HEK293T (cell line): ENCODE data around the gene MBD3L4.
A peak's percentile ranks its signal among the peaks of the same experiment; 100 is the strongest.
"Not testable (repeated sequence)": the region's sequence is repeated elsewhere in the genome, so short reads cannot be mapped to it uniquely, and the experiment has no call there.

Source experiments
- CTCF ChIA-PET: fragments of 350-600 bp; formaldehyde crosslinking; extraction: SDS; loops from one replicate; lab custom pipeline; 2021; ENCODE audit warnings: antibody characterized with exemption, inconsistent platforms; lab: Yijun Ruan, JAX
- POLR2A ChIA-PET: fragments of 350-600 bp; formaldehyde crosslinking; extraction: SDS; loops from one replicate; lab custom pipeline; 2020; ENCODE audit warnings: antibody characterized with exemption, inconsistent platforms; lab: Yijun Ruan, JAX
- DNase-seq: peaks from one replicate; pipeline ENCODE4 v3.0.0; 2012; ENCODE audit warnings: mixed read lengths; ENCODE audit errors: extremely low spot score
- ARNT ChIP-seq: fragments of 450-650 bp; IDR thresholded peaks from 2 replicates; pipeline ENCODE4 v1.6.1; 2017; ENCODE audit warnings: mild to moderate bottlenecking
- BHLHE40 ChIP-seq: fragments of 450-650 bp; IDR thresholded peaks from 2 replicates; pipeline ENCODE4 v1.6.1; 2016; ENCODE audit warnings: mild to moderate bottlenecking, moderate library complexity, borderline replicate concordance
- CTBP1 ChIP-seq: fragments of 450-650 bp; IDR thresholded peaks from 2 replicates; pipeline ENCODE4 v1.6.1; 2016; ENCODE audit warnings: borderline replicate concordance
- ELF4 ChIP-seq: fragments of 450-650 bp; IDR thresholded peaks from 2 replicates; pipeline ENCODE4 v1.6.1; 2017; ENCODE audit warnings: antibody characterized with exemption
- FOXA1 ChIP-seq: fragments of 450-650 bp; IDR thresholded peaks from 2 replicates; pipeline ENCODE4 v1.6.1; 2016; ENCODE audit warnings: mild to moderate bottlenecking
- FOXK2 ChIP-seq: fragments of 450-650 bp; IDR thresholded peaks from 2 replicates; pipeline ENCODE4 v1.6.1; 2016; ENCODE audit warnings: mild to moderate bottlenecking
- FOXM1 ChIP-seq: fragments of 450-650 bp; IDR thresholded peaks from 2 replicates; pipeline ENCODE4 v1.6.1; 2017; ENCODE audit warnings: mild to moderate bottlenecking, borderline replicate concordance
- HDGF ChIP-seq: fragments of 450-650 bp; IDR thresholded peaks from 2 replicates; pipeline ENCODE4 v1.6.1; 2017; ENCODE audit warnings: antibody characterized with exemption, borderline replicate concordance
- L3MBTL2 ChIP-seq: fragments of 450-650 bp; conservative IDR thresholded peaks from 2 replicates; pipeline ENCODE4 v1.6.1; 2016; ENCODE audit warnings: mild to moderate bottlenecking
- LEF1 ChIP-seq: fragments of 450-650 bp; IDR thresholded peaks from 2 replicates; pipeline ENCODE4 v1.6.1; 2017; ENCODE audit warnings: mild to moderate bottlenecking, borderline replicate concordance
- NFRKB ChIP-seq: fragments of 450-650 bp; IDR thresholded peaks from 2 replicates; pipeline ENCODE4 v1.6.1; 2016; ENCODE audit warnings: mild to moderate bottlenecking, moderate library complexity
- PKNOX1 ChIP-seq: fragments of 450-650 bp; IDR thresholded peaks from 2 replicates; pipeline ENCODE4 v1.6.1; 2016
- SP1 ChIP-seq: fragments of 450-650 bp; IDR thresholded peaks from 2 replicates; pipeline ENCODE4 v1.6.1; 2017
- SUZ12 ChIP-seq: fragments of 450-650 bp; IDR thresholded peaks from 2 replicates; pipeline ENCODE4 v1.6.1; 2016; ENCODE audit warnings: mild to moderate bottlenecking
- TARDBP ChIP-seq: fragments of 450-650 bp; IDR thresholded peaks from 2 replicates; pipeline ENCODE4 v1.6.1; 2016
- ZNF384 ChIP-seq: fragments of 450-650 bp; IDR thresholded peaks from 2 replicates; pipeline ENCODE4 v1.6.1; 2016

The MBD3L4 gene

DNA sequence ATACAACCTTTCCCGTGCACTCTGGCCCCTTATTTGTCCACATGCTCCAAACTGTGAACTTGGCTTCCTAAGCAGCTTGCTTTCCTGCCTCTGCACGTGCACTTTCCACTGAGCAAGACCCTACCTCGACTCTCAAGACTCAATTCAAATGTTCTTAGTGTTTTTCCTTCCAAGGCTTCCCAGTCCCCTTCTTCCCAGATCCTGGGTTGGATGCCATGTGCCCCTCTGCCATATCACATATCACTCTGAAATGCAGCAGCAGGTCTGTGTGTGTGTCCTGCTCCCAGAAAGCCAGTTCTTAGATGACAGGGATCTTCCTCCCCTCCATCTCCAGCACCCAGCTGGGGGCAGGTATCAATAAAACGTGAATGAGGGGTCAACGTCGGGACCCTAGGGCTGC is 32.6 kb upstream of the MBD3L4 start:
- no peak for TF ChIP-seq L3MBTL2
- no peak for TF ChIP-seq FOXA1
- no peak for TF ChIP-seq ZNF384
- no peak for TF ChIP-seq CTBP1
- no peak for TF ChIP-seq FOXK2
- TF ChIP-seq PKNOX1: no peak
- TF ChIP-seq LEF1: no peak
- no peak for TF ChIP-seq SP1
- TF ChIP-seq NFRKB: no peak
- DNase-seq: no peak
- POLR2A ChIA-PET: no interaction called here
- CTCF ChIA-PET: no interaction called here

DNA sequence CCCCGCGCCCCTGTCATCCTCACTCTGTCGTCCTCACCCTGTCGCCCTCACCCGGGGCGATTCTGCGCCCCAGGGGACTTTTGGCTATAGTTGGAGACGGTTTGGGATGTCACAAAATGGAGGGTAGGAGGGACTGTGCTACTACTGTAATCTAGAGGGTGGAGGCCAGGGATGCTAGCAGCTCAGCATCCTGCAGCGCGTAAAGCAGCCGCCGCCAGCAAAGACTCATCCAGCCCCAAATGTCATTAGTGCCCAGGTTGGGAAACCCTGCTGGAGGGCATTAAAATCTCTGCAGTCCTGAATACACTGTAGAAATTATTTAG is 29.9 kb upstream of the MBD3L4 start:
- POLR2A ChIA-PET: interaction anchor here (1.0 to 3.4 kb wide), 9 partner anchors 12 to 870 kb away, joined by 3 to 31 read pairs (median 4); partner anchors contain the start of gene MCOLN1
- CTCF ChIA-PET: no interaction called here
- no peak for TF ChIP-seq BHLHE40
- no peak for TF ChIP-seq FOXM1
- TF ChIP-seq FOXA1: no peak
- no peak for TF ChIP-seq L3MBTL2
- TF ChIP-seq ARNT: no peak
- TF ChIP-seq LEF1: no peak
- TF ChIP-seq TARDBP: no peak
- no peak for DNase-seq

DNA sequence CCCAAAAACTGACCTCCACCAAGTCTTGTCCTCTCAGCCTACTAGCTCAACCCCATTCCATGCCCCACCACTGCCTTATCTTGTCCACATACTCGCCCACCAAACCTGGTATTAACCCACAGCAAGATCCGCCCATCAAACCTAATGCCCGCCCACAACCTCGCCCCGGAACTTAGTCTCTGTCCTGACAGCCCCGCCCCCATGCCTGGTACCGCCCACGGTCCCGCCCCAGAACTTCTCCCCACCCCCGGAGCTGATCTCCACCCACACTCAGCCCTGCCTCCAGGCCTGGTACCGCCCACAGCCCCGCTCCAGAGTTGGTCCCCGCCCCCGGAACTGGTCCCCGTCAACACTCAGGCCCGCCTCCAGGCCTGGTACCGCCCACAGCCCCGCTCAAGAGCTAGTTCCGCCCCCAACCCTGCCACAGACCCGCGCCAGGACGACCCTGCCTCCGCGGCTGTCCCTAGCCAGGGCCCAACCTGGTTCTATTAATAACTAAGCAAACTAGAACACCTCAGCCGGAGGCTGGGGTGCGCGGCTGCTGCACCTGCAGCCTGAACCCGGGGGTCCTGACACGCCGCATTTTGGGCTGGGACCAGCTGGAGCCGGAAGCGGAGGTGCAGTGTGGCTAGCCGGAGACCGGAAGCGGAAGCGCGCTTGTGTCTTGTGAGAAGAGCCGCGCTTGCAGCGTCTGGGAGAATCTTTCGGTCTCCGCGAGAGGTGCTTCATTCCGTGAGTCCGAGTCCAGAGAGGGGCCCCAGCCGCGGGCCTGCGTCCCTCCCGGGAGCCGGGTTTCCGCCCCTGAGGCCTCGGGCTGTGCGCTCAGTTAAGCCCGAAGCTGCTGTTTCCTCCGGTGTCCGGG is 29.3 kb upstream of the MBD3L4 start, which contains the start of gene ZNF557:
Gene ZNF557 (plus strand): TSS at position 662 of the 862 bp plus-strand sequence. CDS start 5,372 bp downstream, outside the sequence.
- peak; percentile 93 for DNase-seq
- ChIA-PET POLR2A (interaction anchor here (0.7 to 3.4 kb wide), 11 partner anchors 12 to 870 kb away, joined by 3 to 31 read pairs (median 4); partner anchors contain the start of genes MBD3L5 and MCOLN1), CTCF (no interaction called here)
- TF ChIP-seq ARNT: no peak
- peak; percentile 87 for TF ChIP-seq PKNOX1
- TF ChIP-seq HDGF: no peak
- TF ChIP-seq NFRKB: no peak
- no peak for TF ChIP-seq BHLHE40
- peak; percentile 79 for TF ChIP-seq ELF4

GRCh38 chr19:7068599-7068998 is 28.6 kb upstream of the MBD3L4 start:
- ChIA-PET POLR2A (interaction anchor here (0.7 to 3.4 kb wide), 9 partner anchors 13 to 869 kb away, joined by 3 to 31 read pairs (median 3); partner anchors contain the start of genes MBD3L5 and MCOLN1), CTCF (no interaction called here)
- no peak for TF ChIP-seq ARNT
- TF ChIP-seq HDGF: no peak
- no peak for TF ChIP-seq L3MBTL2
- TF ChIP-seq LEF1: no peak
- no peak for TF ChIP-seq TARDBP
- TF ChIP-seq CTBP1: no peak
- no peak for TF ChIP-seq FOXM1
- no peak for TF ChIP-seq NFRKB
- no peak for TF ChIP-seq FOXA1
- TF ChIP-seq BHLHE40: no peak
- TF ChIP-seq SUZ12: no peak
- TF ChIP-seq PKNOX1: no peak
- no peak for TF ChIP-seq SP1
- TF ChIP-seq FOXK2: no peak
- DNase-seq: no peak

DNA sequence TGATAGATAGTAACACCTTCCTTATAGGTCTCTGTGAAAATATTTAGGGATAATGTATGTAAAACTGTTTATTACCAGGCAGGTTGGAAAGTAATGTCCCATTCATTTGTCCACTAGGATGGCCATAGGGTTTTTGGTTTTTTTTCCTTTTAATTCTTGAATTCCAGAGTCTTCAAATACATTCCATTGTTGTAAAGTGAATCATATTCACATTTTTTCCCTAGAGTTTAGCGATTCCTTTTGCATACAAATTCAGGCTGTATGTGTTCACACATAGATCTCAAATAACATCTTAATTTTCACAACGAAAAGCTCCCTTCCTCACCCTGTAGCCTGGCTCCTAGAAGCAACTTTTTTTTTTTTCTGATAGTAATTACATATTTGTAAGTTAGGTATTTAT is 27.7 kb upstream of the MBD3L4 start:
- ChIA-PET CTCF (no interaction called here), POLR2A (interaction anchor here (3.4 kb wide), 1 partner anchor 32 kb away, joined by 31 read pairs; no protein-coding TSS in a partner anchor)
- DNase-seq: no peak
- TF ChIP-seq SP1 (no peak), ELF4 (no peak), FOXK2 (no peak), HDGF (no peak), FOXA1 (no peak), PKNOX1 (no peak), ZNF384 (no peak), LEF1 (no peak), SUZ12 (no peak), FOXM1 (no peak), TARDBP (no peak), L3MBTL2 (no peak)

- CTCF ChIA-PET, DNase-seq, POLR2A ChIA-PET: not testable (repeated sequence)
Measured at GRCh38 chr19:7067122-7067521, 27.1 kb upstream of the MBD3L4 start.
